ENCODE results near the gene PADI3. TPM values are rescaled to one million over a fixed set of nuclear protein-coding genes. Genes with fewer than 3 reads are reported as not detected.

Gene PADI3
- total RNA-seq, 1 experiment from 2014 or later, result 0.61 TPM

GRCh38 chr1:17289721-17290120 is 40.8 kb downstream of the PADI3 start (continued):
- TF ChIP-seq PREB (CRISPR knock-in tag; IDR thresholded peaks at IDR 0.05; ENCODE audit: borderline replicate concordance), result no peak

GRCh38 chr1:17290553-17290952 is 41.7 kb downstream of the PADI3 start:
- Mint-ChIP-seq H3K27me3 (ENCODE audit: low read depth) (peaks cover 2% of the 10 kb centered on the region; the same call in 1 of the 2 replicates), H3K4me3 (no peak overlapping the region), H3K9me3 (no peaks in the 10 kb centered on the region), H3K36me3 (no peaks in the 10 kb centered on the region), H3K27ac (no peak overlapping the region), H3K4me1 (peaks cover 3% of the 10 kb centered on the region; the same call in 1 of the 2 replicates)
- DNase-seq (ENCODE audit: low spot score) (no peak), ATAC-seq (no peak)
- no peak for TF ChIP-seq JUN (CRISPR knock-in tag; IDR thresholded peaks at IDR 0.05)
- TF ChIP-seq PRDM15 (CRISPR knock-in tag; IDR thresholded peaks at IDR 0.05), result no peak
- no peak for TF ChIP-seq PRRX2 (CRISPR knock-in tag; IDR thresholded peaks at IDR 0.05)
- TF ChIP-seq NR1H2 (CRISPR knock-in tag; IDR thresholded peaks at IDR 0.05), result no peak
- TF ChIP-seq HMGXB4 (CRISPR knock-in tag; IDR thresholded peaks at IDR 0.05), result no peak
- TF ChIP-seq E2F1 (CRISPR knock-in tag; IDR thresholded peaks at IDR 0.05), result no peak
- TF ChIP-seq ZMAT4 (CRISPR knock-in tag; IDR thresholded peaks at IDR 0.05), result no peak
- TF ChIP-seq ZNF532 (CRISPR knock-in tag; IDR thresholded peaks at IDR 0.05; ENCODE audit: borderline replicate concordance), result no peak
- TF ChIP-seq SMAD4 (CRISPR knock-in tag; IDR thresholded peaks at IDR 0.05), result no peak
- no peak for TF ChIP-seq ZNF219 (CRISPR knock-in tag; IDR thresholded peaks at IDR 0.05; ENCODE audit: borderline replicate concordance)
- ChIA-PET CTCF (interaction anchor here (0.7 kb wide), 1 partner anchor 43 kb away, joined by 3 read pairs; no protein-coding TSS in a partner anchor), POLR2A (no interaction called here)

All from WTC11 (cell line).